HG03571 (cell line): ENCODE data around the gene FANCI.
"Not testable (repeated sequence)": the region's sequence is repeated elsewhere in the genome, so short reads cannot be mapped to it uniquely, and the experiment has no call there.

Source experiments
- ATAC-seq: cut with Tn5 transposase; IDR thresholded peaks from one replicate; pipeline ENCODE4 v1.9.1; 2021; ENCODE audit not compliant: unreplicated experiment

The FANCI gene

DNA sequence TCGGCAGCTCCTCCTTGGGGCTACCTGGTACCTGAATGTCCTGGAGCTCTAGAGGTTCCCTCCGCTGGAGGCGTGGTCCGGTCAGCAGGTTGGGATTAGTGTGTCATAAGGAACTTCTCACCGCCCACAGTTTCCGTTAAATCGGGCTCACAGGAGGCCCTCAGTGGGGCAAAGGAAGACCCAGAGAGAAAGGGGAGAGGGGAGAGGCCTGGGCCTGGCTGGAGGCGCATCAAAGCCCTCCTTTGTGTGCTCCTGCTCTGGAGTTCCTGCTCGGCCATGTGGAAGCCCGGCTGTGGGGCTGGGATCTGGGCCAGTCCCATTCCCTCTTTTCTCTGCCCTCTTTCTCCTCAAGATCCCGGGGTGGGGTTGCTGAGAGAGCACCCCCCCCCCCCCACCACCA, 22.2 kb upstream of the FANCI start, which contains the start of gene RLBP1:
TSS of gene RLBP1 (minus strand) at position 37 of the 400 bp plus-strand sequence. CDS start 2,604 bp downstream, outside the sequence.
- no peak for ATAC-seq

GRCh38 chr15:89225588-89225987, 18.2 kb upstream of the FANCI start:
- no peak for ATAC-seq

- ATAC-seq, result no peak
Observed at GRCh38 chr15:89226359-89227221, 17.2 kb upstream of the FANCI start.

DNA sequence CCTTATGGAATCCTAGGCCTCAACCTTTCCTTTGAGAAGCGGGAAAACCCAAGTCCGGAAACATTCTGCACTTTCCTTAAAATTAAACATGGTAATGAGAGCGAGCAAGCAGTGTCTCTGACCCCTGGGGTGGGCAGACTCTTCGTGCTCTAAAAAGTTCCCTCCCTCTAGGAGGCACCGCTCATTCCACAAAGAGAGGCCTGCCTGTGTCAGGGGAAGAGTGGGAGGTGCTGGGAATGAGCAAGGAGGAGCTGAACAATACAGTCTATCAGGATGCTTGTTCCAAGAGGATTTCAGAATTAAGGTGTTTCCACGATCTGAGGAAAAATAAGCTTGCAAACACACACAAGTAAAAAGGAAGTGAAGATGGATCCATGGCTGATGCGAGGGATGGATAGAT, 16.4 kb upstream of the FANCI start:
- ATAC-seq, result no peak

DNA sequence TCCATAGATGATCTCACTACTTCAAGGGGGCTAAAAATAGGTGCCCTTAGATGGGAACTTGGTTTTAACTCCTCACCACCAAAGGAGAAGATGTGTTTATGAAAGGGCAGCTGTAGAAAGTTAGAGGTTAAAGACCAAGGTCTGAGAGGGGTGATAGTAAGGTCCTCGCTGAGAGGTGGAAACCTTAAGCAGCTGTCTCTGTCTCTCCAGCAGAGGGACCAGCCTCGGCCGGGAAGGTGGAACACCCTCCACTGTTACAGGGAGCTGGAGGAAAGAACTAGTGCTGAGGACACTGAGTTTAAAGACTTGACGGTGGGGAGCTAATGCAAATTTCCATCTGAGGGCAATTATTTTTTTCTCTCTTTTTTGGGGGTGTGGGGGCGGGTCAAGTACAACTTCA, 13.5 kb upstream of the FANCI start:
- ATAC-seq, result no peak

DNA sequence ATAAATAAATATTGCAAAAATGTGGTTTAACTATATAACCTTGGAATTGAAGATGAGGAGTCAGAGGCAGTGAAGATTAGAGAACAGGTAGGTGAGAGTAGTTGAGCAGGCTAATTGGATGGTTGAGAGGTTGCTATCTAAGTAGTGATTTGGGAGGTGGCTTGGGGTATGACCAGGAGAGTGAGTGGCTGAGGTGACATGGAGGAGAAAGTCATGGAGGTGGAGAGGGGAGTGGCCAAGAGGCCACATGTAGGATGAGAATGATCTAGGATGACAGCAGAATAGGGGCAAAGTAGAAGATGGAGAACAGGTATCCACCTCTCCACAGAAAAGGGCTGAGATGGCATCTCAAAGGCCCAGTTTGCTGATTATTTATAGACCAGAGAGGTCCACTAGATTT, 11.9 kb upstream of the FANCI start:
- ATAC-seq, result no peak

- not testable (repeated sequence) for ATAC-seq
Observed at GRCh38 chr15:89239883-89240810, 3.6 kb upstream of the FANCI start.

GRCh38 chr15:89243046-89243690, 611 bp upstream of the FANCI start:
- ATAC-seq, result no peak

DNA sequence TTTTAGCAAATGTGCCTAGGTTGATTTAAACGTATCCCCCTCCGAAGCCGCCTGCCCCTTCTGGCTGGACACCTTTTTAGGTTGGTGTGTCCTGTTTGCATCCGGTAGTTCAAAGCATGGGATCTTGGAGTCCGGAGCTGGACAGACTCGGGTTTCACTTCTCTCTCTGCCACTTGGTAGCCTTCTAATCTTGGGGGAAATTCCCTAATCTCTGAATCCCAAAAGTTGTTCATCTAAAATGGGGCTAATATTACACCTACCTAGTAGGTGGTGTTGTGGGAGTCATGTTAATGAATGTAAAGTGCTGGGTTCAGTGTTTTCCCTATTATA, 760 bp downstream of the FANCI start:
- ATAC-seq, result no peak

- no peak for ATAC-seq
Observed at GRCh38 chr15:89247446-89247845, 3.7 kb downstream of the FANCI start.

GRCh38 chr15:89248584-89248983, 4.8 kb downstream of the FANCI start:
- ATAC-seq, result no peak

DNA sequence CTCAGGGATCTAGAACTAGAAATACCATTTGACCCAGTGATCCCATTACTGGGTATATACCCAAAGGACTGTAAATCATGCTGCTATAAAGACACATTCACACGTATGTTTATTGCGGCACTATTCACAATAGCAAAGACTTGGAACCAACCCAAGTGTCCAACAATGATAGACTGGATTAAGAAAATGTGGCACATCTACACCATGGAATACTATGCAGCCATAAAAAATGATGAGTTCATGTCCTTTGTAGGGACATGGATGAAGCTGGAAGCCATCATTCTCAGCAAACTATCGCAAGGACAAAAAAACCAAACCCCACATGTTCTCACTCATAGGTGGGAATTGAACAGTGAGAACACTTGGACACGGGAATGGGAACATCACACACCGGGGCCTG, 6.4 kb downstream of the FANCI start:
- not testable (repeated sequence) for ATAC-seq

DNA sequence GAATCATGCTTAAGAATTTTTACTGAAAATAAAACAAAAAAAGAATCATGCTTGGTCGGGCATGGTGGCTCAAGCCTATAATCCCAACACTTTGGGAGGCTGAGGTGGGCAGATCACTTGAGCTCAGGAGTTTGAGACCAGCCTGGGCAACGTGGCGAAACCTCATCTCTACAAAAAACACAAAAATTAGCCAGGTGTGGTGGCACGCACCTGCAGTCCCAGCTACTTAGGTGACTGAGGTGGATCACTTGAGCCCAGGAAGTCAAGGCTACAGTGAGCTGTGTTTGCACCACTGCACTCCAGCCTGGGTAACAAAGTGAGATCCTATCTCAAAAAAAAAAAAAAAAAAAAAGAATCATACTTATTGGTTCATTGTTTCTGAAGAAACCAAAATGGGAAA, 33.5 kb downstream of the FANCI start:
- not testable (repeated sequence) for ATAC-seq

GRCh38 chr15:89278307-89278706, 34.5 kb downstream of the FANCI start:
- ATAC-seq, result no peak

GRCh38 chr15:89282631-89283030, 38.9 kb downstream of the FANCI start:
- ATAC-seq, result no peak

DNA sequence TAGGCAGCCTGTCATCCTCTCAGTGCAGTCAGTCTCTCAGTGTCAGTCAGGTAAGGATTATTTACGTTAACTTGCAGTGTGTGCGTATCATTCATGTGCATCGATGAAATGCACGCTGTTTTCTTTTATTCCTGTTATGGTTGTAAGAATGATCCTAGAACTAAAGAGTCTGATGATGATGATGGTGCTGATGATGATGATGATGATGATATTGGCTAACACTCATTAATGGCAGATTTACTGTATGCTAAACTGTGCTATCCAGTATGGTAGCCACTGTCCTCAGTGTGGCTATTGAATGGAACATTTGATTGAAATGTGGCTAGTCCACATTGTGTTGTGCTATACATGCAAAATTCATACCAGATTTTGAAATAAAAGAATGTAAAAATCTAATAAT, 39.4 kb downstream of the FANCI start:
- ATAC-seq, result no peak

GRCh38 chr15:89291934-89292438, 48.2 kb downstream of the FANCI start:
- no peak for ATAC-seq

- ATAC-seq, result no peak
Observed at GRCh38 chr15:89293012-89293411, 49.2 kb downstream of the FANCI start.

GRCh38 chr15:89299896-89300295, 56.1 kb downstream of the FANCI start:
- ATAC-seq, result no peak

DNA sequence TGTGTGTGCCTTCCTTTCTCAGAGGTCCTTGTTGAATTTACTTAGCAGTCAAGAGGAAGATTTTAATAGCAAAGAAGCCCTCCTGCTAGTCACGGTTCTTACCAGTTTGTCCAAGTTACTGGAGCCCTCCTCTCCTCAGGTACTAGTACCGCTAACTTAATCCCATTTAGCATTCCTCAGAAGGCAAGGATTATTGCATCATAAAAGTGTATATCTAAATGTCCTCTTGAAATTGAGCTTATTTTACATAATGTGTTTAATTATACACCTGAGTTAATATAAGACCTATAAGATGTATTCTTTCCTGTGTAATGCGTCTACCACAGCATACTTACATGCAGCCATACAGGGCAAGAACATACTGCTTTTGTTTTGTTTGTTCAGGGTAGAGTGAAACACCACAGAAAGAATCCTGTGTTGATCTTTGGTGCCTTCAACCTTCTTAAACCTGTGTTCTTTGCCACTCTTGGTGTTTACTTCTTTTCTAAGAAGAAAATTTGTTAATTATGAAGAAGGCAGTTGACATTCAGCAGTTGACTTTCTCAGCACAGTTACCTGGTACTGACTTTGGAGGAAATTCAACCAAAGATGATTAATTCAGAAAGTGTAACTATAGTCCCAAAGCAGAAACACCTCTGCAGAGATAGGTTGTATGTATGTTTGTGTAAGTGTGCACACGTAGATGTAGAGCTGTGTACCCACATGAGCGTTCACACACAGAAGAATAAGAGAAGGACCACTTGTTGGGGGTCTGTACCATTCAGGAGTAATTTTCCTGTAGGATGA, 57.7 kb downstream of the FANCI start:
- ATAC-seq, result no peak
